ES-I3 (cell line): ENCODE results near the gene CRB1.

Experiments
- H3K36me3 ChIP-seq: 2 replicates; pipeline ENCODE4 v1.6.1; 2013; ENCODE audit warnings: mild to moderate bottlenecking, low read length, control low read depth, moderate library complexity; ENCODE audit not compliant: insufficient read depth
- H3K4me1 ChIP-seq: 2 replicates; pipeline ENCODE4 v1.6.1; 2013; ENCODE audit warnings: mild to moderate bottlenecking, control low read depth, low read length; ENCODE audit not compliant: insufficient read depth
- H3K9ac ChIP-seq: 2 replicates; pipeline ENCODE4 v1.6.1; 2013; ENCODE audit warnings: low read depth, mild to moderate bottlenecking, low read length, moderate library complexity
- H3K9me3 ChIP-seq: 2 replicates; pipeline ENCODE4 v1.6.1; 2013; ENCODE audit warnings: mild to moderate bottlenecking, low read length, moderate library complexity; ENCODE audit not compliant: control insufficient read depth, insufficient read depth

The CRB1 gene

GRCh38 chr1:197312163-197312562, 44.1 kb downstream of the CRB1 start:
- no peaks in the 10 kb centered on the region for H3K9me3 ChIP-seq
- H3K9ac ChIP-seq, result no peak overlapping the region
- no peaks in the 10 kb centered on the region for H3K4me1 ChIP-seq
- H3K36me3 ChIP-seq, result no peaks in the 10 kb centered on the region

- H3K4me1 ChIP-seq, result no peaks in the 10 kb centered on the region
- no peak overlapping the region for H3K9ac ChIP-seq
- no peaks in the 10 kb centered on the region for H3K9me3 ChIP-seq
- H3K36me3 ChIP-seq, result no peaks in the 10 kb centered on the region
Observed at GRCh38 chr1:197313713-197314112, 45.7 kb downstream of the CRB1 start.

DNA sequence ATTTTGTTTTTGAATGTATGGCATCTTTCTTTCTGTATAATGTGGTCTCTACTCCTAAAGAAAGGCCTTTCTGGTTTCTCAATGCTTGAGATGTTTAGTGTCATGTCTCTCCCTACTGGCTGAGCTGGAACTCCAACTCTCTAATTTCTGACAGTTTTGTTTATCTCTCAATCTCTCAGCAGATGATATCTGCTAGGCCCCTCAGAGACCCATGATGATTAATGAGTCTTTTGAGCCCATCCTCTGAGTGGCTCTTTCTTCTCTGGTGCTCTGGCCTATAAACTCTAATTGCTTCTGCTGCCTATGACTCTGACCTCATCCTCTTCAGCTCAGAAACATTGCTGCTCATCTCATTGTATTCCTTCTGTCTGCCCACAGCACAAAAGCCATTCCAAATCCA, 46.6 kb downstream of the CRB1 start:
- Histone ChIP-seq H3K9ac (no peak overlapping the region), H3K9me3 (no peaks in the 10 kb centered on the region), H3K4me1 (no peaks in the 10 kb centered on the region), H3K36me3 (no peaks in the 10 kb centered on the region)

- Histone ChIP-seq H3K4me1 (no peaks in the 10 kb centered on the region), H3K9me3 (no peaks in the 10 kb centered on the region), H3K36me3 (no peaks in the 10 kb centered on the region), H3K9ac (no peak overlapping the region)
Observed at GRCh38 chr1:197319631-197320030, 51.6 kb downstream of the CRB1 start.

DNA sequence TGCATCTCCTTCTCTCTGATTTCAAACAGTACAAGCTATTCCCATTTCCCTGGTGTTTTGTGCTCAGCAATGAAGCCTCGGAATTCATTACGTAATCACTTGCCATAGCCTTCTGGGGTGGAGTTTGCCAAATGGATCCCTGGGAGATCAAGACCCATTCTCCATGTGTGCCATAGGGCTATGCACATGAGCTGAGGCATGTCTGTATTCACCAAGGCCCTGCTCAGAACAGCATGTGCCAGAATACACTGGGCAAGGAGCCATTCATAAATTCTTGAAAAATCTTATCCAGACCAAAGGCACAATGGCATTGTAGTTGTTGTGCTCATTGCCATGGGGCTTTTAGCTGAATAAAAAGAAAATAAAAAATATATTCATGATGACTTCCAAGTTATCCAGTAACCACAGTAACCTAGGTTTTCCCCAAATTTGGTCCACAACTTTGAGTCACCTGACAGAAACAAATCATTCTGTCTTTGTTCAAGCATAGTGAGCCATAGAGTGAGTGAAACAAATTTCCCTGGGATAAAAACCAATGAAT, 53.0 kb downstream of the CRB1 start:
- no peaks in the 10 kb centered on the region for H3K4me1 ChIP-seq
- H3K9ac ChIP-seq, result no peak overlapping the region
- H3K9me3 ChIP-seq, result no peaks in the 10 kb centered on the region
- no peaks in the 10 kb centered on the region for H3K36me3 ChIP-seq

- Histone ChIP-seq H3K9me3 (no peaks in the 10 kb centered on the region), H3K9ac (no peak overlapping the region), H3K36me3 (no peaks in the 10 kb centered on the region), H3K4me1 (no peaks in the 10 kb centered on the region)
Observed at GRCh38 chr1:197321811-197322210, 53.8 kb downstream of the CRB1 start.

DNA sequence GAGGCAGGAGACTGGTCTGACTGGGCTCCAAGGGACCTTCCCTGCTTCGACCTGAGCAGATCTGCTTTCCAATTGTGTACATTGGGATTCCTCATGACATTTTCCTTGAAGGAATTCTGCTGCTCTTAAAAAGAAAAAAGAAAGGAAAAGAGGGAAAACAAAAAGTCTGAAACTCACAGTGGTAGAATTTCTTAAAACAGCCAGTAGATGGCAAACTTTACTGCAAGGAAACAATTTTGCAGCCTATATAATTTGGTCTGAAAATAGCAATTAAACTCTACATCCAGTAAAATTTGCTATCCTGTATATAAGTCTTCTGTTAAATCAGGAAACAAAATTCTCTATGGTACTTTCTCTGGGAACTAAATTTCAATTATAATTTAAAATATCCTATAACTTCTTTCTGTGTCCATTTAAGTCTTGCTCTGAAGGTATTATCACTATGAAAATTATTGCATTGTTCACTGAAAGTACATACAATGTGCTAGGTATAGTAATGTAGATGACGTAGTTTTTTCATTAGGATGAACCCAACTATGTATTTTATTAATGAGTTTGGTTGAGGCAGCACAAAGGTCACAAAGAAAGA, 59.8 kb downstream of the CRB1 start:
- Histone ChIP-seq H3K36me3 (no peaks in the 10 kb centered on the region), H3K4me1 (no peaks in the 10 kb centered on the region), H3K9me3 (no peaks in the 10 kb centered on the region), H3K9ac (no peak overlapping the region)

GRCh38 chr1:197330213-197330612, 62.2 kb downstream of the CRB1 start:
- no peak overlapping the region for H3K9ac ChIP-seq
- H3K9me3 ChIP-seq, result no peaks in the 10 kb centered on the region
- no peaks in the 10 kb centered on the region for H3K4me1 ChIP-seq
- no peaks in the 10 kb centered on the region for H3K36me3 ChIP-seq

- H3K9ac ChIP-seq, result no peak overlapping the region
Observed at GRCh38 chr1:197331565-197331964, 63.5 kb downstream of the CRB1 start.

DNA sequence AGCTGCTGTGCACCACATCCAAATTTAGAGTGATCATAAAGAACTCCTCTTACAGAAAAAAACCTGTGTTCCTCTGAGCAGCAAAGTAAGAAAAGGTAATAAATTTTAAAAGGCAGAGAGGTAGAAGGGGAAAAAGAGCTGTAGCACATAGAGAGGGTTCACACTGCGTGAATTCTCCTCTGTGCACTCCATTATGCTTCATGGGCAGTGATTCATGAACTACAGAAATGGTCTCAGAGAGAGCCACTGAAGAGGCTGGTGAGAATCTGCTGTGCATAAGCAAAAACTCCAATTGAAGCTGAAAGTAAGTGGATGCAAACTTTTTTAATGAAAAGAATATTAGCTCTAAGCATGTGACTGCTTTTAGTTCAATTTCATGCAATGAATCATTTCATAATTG, 65.0 kb downstream of the CRB1 start:
- no peaks in the 10 kb centered on the region for H3K36me3 ChIP-seq
- H3K9ac ChIP-seq, result no peak overlapping the region
- no peaks in the 10 kb centered on the region for H3K4me1 ChIP-seq

More at GRCh38 chr1:197331565-197331964, 63.5 kb downstream of the CRB1 start:
- H3K9me3 ChIP-seq, result no peaks in the 10 kb centered on the region
- no peaks in the 10 kb centered on the region for H3K4me1 ChIP-seq
- H3K36me3 ChIP-seq, result no peaks in the 10 kb centered on the region

GRCh38 chr1:197336571-197336970, 68.5 kb downstream of the CRB1 start:
- no peaks in the 10 kb centered on the region for H3K4me1 ChIP-seq
- no peaks in the 10 kb centered on the region for H3K36me3 ChIP-seq
- no peaks in the 10 kb centered on the region for H3K9me3 ChIP-seq
- H3K9ac ChIP-seq, result no peak overlapping the region

More for the DNA sequence above, 65.0 kb downstream of the CRB1 start:
- H3K9me3 ChIP-seq, result no peaks in the 10 kb centered on the region

GRCh38 chr1:197339106-197340060, 71.3 kb downstream of the CRB1 start:
- no peaks in the 10 kb centered on the region for H3K9me3 ChIP-seq
- H3K36me3 ChIP-seq, result no peaks in the 10 kb centered on the region
- no peak overlapping the region for H3K9ac ChIP-seq
- no peaks in the 10 kb centered on the region for H3K4me1 ChIP-seq

DNA sequence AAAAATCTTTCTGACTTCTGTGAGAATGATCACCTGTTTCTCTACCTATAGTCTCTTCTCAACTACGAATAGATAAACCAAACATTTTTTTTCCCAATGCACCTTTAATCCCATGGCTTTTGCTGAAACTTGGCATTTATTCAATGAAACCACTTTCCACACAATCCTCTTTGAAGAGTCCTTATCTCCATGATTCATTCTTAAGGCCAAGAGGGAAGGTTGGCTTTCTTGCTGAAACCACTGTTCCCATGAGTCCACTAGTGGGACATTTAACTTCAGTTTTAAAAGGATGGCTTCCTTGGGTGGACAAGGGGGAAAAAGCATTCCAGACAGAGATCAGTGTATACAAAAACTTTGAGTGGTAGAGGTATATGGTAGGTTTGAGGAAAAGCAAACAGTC, 73.6 kb downstream of the CRB1 start:
- Histone ChIP-seq H3K4me1 (no peaks in the 10 kb centered on the region), H3K9ac (no peak overlapping the region), H3K36me3 (no peaks in the 10 kb centered on the region), H3K9me3 (no peaks in the 10 kb centered on the region)

DNA sequence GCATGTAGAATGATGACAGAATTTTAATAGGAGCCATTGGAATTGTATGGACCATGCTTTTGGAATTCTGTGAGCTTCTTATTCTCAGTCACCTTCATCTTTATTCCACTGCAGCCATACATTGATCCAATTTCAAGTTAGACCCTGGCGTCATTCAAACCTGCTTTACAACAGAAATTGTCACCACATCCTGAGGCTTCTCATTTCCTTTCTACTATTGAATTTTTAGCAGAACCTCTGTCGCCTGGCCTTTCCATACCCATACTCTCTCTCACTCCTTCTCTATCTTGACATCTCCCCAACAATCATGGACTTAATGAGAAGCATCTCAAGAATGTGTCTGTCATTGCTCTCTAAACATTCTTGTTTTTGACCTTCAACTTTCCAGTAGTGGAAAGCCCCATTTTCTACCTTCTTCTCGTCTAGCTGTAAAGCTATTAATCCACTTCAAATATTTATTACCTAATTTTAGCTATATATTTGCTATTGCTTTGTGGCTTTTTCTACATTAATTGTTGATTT, 74.1 kb downstream of the CRB1 start:
- H3K9me3 ChIP-seq, result no peaks in the 10 kb centered on the region

DNA sequence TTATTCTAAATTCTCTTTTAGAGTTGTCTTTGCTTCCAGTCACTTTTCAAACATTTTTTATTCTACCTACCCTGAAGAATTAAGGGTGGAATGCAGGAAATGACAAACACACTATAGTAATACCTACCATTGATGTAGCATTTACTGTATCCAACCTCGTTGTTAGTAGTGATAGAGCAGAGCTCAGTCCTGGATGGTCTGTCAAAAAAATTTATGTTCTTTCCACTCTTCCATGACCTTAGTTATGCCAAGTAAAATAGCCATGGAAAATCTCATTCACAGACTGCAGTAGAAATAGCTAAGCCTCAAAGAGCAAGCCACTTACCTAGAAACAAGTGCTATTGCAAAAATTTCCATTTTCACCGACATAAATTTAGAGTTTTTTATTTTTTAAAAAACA, 74.6 kb downstream of the CRB1 start:
- H3K36me3 ChIP-seq, result no peaks in the 10 kb centered on the region
- no peak overlapping the region for H3K9ac ChIP-seq
- H3K9me3 ChIP-seq, result no peaks in the 10 kb centered on the region
- H3K4me1 ChIP-seq, result no peaks in the 10 kb centered on the region

More for the DNA sequence above, 74.1 kb downstream of the CRB1 start:
- Histone ChIP-seq H3K36me3 (no peaks in the 10 kb centered on the region), H3K9ac (no peak overlapping the region), H3K4me1 (no peaks in the 10 kb centered on the region)
